HepG2 (cell line): ENCODE data around the gene GK. TPM values are rescaled to one million over a fixed set of nuclear protein-coding genes. Genes with fewer than 3 reads are reported as not detected.

Source experiments
- ARID5B ChIP-seq: IDR thresholded peaks from 2 replicates; pipeline ENCODE4 v1.4.0; 2020; ENCODE audit warnings: mild to moderate bottlenecking, missing genetic modification reagents
- ATF7 ChIP-seq, 2 experiments: fragments of 450-650 bp in 1 of 2; sonication (generic) in 1 of 2; formaldehyde crosslinking in 1 of 2; IDR thresholded peaks; 2 replicates each; pipeline versions ENCODE4 v1.4.0 to v1.6.1; 2016 to 2020; ENCODE audit warnings: antibody characterized with exemption in 1 of 2, mild to moderate bottlenecking in 1 of 2, missing genetic modification reagents in 1 of 2
- FOXA3 ChIP-seq: IDR thresholded peaks from 2 replicates; pipeline ENCODE4 v1.6.1; 2016; ENCODE audit warnings: missing genetic modification reagents, missing compliant biosample characterization
- HMG20A ChIP-seq: IDR thresholded peaks from 2 replicates; pipeline ENCODE4 v1.6.1; 2016; ENCODE audit warnings: borderline replicate concordance
- HMG20B ChIP-seq: conservative IDR thresholded peaks from 2 replicates; pipeline ENCODE4 v1.6.1; 2016; ENCODE audit warnings: missing genetic modification reagents, missing compliant biosample characterization
- LRRFIP1 ChIP-seq: sonication (generic); formaldehyde crosslinking; conservative IDR thresholded peaks from 2 replicates; pipeline ENCODE4 v1.4.0; 2020; ENCODE audit warnings: missing genetic modification reagents
- MLLT10 ChIP-seq: sonication (generic); formaldehyde crosslinking; IDR thresholded peaks from 2 replicates; pipeline ENCODE4 v1.4.0; 2020; ENCODE audit warnings: missing genetic modification reagents
- NCOA2 ChIP-seq: sonication (generic); formaldehyde crosslinking; IDR thresholded peaks from 2 replicates; pipeline ENCODE4 v1.8.0; 2022; ENCODE audit warnings: inconsistent platforms
- NR2F6 ChIP-seq, 2 experiments: IDR thresholded peaks; 2 replicates each; pipeline ENCODE4 v1.6.1; 2016; ENCODE audit warnings: antibody characterized with exemption in 1 of 2, mild to moderate bottlenecking in 1 of 2
- ONECUT2 ChIP-seq: sonication (generic); formaldehyde crosslinking; IDR thresholded peaks from 2 replicates; pipeline ENCODE4 v1.4.0; 2020; ENCODE audit warnings: missing genetic modification reagents
- POLR2AphosphoS2 ChIP-seq: IDR thresholded peaks from 2 replicates; pipeline ENCODE4 v1.6.1; 2011; ENCODE audit warnings: low read depth, low read length, improper control_type of control experiment
- POLR2G ChIP-seq: fragments of 200-400 bp; formaldehyde crosslinking; IDR thresholded peaks from 2 replicates; pipeline ENCODE4 v1.6.1; 2018; ENCODE audit warnings: mild to moderate bottlenecking, low read depth, low read length, moderate library complexity
- SYNCRIP ChIP-seq: fragments of 200-400 bp; formaldehyde crosslinking; IDR thresholded peaks from 2 replicates; pipeline ENCODE4 v1.6.1; 2018; ENCODE audit warnings: mild to moderate bottlenecking, low read depth, low read length; ENCODE audit not compliant: insufficient read depth
- ZBTB7B ChIP-seq: sonication (generic); formaldehyde crosslinking; IDR thresholded peaks from 2 replicates; pipeline ENCODE4 v1.4.0; 2020; ENCODE audit warnings: missing genetic modification reagents
- ZNF18 ChIP-seq: sonication (generic); formaldehyde crosslinking; IDR thresholded peaks from 2 replicates; pipeline ENCODE4 v1.8.0; 2022; ENCODE audit warnings: mild to moderate bottlenecking, missing genetic modification reagents; ENCODE audit not compliant: insufficient replicate concordance
- ZNF564 ChIP-seq: sonication (generic); formaldehyde crosslinking; IDR thresholded peaks from 2 replicates; pipeline ENCODE4 v1.8.1; 2023; ENCODE audit warnings: mild to moderate bottlenecking, missing genetic modification reagents
- ZNF605 ChIP-seq: sonication (generic); formaldehyde crosslinking; IDR thresholded peaks from 2 replicates; pipeline ENCODE4 v1.8.0; 2022; ENCODE audit warnings: mild to moderate bottlenecking, missing genetic modification reagents
- polyA plus RNA-seq, 8 experiments: library from polyadenylated mRNA; depleted of rRNA in 3 of 8; stranded (reverse) in 7 of 8; unstranded in 1 of 8; fragments of >200 nt; fragmentation: Illumina TruSeq in 4 of 8; extraction: Trizol in 4 of 8; gene quantifications; 2 replicates each; pipeline versions ENCODE4 v1.2.1 to v1.2.3, GENCODE V29; 2011 to 2016; ENCODE audit warnings: low read depth in 4 of 8, missing spikeins in 1 of 8, mixed read lengths in 1 of 8; ENCODE audit not compliant: insufficient read depth in 1 of 8
- total RNA-seq, 5 experiments: library from RNA; depleted of rRNA; stranded (reverse); fragments of >200 nt; fragmentation: Illumina TruSeq; extraction: Trizol; gene quantifications; 2 replicates each; pipeline ENCODE4 v1.2.3, GENCODE V29; 2016; ENCODE audit warnings: low read depth in 1 of 5
- TF ChIP-seq, protein P1 (sequence below): sonication (generic); formaldehyde crosslinking; conservative IDR thresholded peaks from 2 replicates; pipeline ENCODE4 v1.4.0; 2020; ENCODE audit warnings: missing genetic modification reagents
- TF ChIP-seq, protein P2 (sequence below): sonication (generic); formaldehyde crosslinking; IDR thresholded peaks from 2 replicates; pipeline ENCODE4 v1.5.0; 2020; ENCODE audit warnings: mild to moderate bottlenecking, low read depth, missing genetic modification reagents, borderline replicate concordance
- TF ChIP-seq, protein P3 (sequence below): sonication (generic); formaldehyde crosslinking; IDR thresholded peaks from 2 replicates; pipeline ENCODE4 v1.8.0; 2022; ENCODE audit warnings: missing genetic modification reagents, mild to moderate bottlenecking, borderline replicate concordance

Gene GK
- total and polyA plus RNA-seq, 2 of the 13 experiments (the other 11 are each of a cell fraction or from before 2014, with no cell fraction given) = 64.2 to 265 TPM

- TF ChIP-seq ONECUT2 (CRISPR knock-in tag) (no peak), POLR2G (no peak), HMG20B (CRISPR knock-in tag) (no peak), NR2F6 (IDR thresholded peaks at IDR 0.05) (no peak; the same call in 1 of the 2 replicates), NR2F6 (CRISPR knock-in tag; IDR thresholded peaks at IDR 0.05) (no peak), MLLT10 (CRISPR knock-in tag) (no peak), ZBTB7B (CRISPR knock-in tag) (no peak), NCOA2 (CRISPR knock-in tag) (peak; percentile 15; the same call in 1 of the 2 replicates), ARID5B (CRISPR knock-in tag) (peak; percentile 24; the same call in 1 of the 2 replicates), HMG20A (CRISPR knock-in tag) (no peak), ZNF605 (CRISPR knock-in tag) (no peak), ZNF18 (CRISPR knock-in tag) (no peak), ATF7 (IDR thresholded peaks at IDR 0.05) (no peak), ATF7 (CRISPR knock-in tag; IDR thresholded peaks at IDR 0.05) (no peak), FOXA3 (0 out of 2 replicates have a peak, but pooled peaks have one; percentile 17), ZNF564 (CRISPR knock-in tag) (no peak), POLR2AphosphoS2 (no peak), SYNCRIP (no peak), LRRFIP1 (no peak)
- TF ChIP-seq, protein P1, sequence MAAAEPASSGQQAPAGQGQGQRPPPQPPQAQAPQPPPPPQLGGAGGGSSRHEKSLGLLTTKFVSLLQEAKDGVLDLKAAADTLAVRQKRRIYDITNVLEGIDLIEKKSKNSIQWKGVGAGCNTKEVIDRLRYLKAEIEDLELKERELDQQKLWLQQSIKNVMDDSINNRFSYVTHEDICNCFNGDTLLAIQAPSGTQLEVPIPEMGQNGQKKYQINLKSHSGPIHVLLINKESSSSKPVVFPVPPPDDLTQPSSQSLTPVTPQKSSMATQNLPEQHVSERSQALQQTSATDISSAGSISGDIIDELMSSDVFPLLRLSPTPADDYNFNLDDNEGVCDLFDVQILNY (CRISPR knock-in tag) = no peak
- TF ChIP-seq, protein P2, sequence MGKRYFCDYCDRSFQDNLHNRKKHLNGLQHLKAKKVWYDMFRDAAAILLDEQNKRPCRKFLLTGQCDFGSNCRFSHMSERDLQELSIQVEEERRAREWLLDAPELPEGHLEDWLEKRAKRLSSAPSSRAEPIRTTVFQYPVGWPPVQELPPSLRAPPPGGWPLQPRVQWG (CRISPR knock-in tag) = no peak
- TF ChIP-seq, protein P3, sequence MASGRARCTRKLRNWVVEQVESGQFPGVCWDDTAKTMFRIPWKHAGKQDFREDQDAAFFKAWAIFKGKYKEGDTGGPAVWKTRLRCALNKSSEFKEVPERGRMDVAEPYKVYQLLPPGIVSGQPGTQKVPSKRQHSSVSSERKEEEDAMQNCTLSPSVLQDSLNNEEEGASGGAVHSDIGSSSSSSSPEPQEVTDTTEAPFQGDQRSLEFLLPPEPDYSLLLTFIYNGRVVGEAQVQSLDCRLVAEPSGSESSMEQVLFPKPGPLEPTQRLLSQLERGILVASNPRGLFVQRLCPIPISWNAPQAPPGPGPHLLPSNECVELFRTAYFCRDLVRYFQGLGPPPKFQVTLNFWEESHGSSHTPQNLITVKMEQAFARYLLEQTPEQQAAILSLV (CRISPR knock-in tag) = no peak
These were observed 26.8 kb upstream of the GK start (continued) for GRCh38 chrX:30626402-30626801.
